NCI-H1694 (cell line): ENCODE results near the gene EPB41L4A.
A peak's percentile ranks its signal among the peaks of the same experiment; 100 is the strongest.
"Not testable (repeated sequence)": the region's sequence is repeated elsewhere in the genome, so short reads cannot be mapped to it uniquely, and the experiment has no call there.

Source experiments
- DNase-seq: peaks from one replicate; lab custom pipeline; 2025; lab: John Stamatoyannopoulos, UW

The EPB41L4A gene, protein sequence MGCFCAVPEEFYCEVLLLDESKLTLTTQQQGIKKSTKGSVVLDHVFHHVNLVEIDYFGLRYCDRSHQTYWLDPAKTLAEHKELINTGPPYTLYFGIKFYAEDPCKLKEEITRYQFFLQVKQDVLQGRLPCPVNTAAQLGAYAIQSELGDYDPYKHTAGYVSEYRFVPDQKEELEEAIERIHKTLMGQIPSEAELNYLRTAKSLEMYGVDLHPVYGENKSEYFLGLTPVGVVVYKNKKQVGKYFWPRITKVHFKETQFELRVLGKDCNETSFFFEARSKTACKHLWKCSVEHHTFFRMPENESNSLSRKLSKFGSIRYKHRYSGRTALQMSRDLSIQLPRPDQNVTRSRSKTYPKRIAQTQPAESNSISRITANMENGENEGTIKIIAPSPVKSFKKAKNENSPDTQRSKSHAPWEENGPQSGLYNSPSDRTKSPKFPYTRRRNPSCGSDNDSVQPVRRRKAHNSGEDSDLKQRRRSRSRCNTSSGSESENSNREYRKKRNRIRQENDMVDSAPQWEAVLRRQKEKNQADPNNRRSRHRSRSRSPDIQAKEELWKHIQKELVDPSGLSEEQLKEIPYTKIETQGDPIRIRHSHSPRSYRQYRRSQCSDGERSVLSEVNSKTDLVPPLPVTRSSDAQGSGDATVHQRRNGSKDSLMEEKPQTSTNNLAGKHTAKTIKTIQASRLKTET

DNA sequence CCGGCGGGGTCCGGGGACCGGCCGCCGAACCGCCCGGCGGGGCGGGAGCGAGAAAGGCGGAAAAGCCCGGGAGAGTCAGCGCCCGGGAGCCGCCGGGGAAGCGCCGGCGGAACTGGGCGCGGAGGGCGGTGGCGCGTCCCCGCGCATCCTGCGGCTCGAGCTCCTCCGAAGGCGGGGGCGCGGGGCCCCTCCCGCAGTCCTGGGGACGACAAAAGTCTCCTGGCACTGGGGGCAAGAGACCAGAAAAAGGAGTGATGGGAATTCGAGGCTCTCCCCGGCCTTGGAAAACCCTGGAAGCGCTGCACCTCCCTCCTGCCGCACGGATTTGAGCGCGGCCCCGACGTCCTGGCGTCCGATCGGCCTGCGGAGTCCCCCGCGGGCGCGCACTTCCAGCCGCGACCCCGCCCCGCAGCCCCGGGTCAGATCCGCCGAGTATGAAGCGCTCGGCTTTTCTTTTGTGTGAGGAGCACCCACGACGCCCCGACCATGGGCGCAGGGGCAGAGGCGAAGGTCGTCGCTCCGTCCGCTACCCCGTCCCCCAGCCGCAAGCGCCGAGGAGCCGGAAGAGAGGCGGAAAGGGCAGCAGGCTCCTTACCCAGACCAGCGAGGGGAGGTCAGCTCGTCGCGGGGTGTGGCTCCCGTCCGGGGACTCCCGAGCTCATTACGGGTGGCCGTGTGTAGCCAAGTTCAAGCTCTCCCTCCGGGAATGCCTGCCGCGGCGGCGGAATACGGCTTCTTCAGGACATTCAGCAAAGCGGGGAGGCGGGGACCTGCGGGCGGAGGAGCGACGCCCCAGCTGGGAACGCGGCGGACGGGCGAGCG lies at the start of gene EPB41L4A:
TSS of gene EPB41L4A (minus strand) at position 114 of the 822 bp plus-strand sequence. CDS start 238 bp downstream, outside the sequence.
- DNase-seq: no peak

DNA sequence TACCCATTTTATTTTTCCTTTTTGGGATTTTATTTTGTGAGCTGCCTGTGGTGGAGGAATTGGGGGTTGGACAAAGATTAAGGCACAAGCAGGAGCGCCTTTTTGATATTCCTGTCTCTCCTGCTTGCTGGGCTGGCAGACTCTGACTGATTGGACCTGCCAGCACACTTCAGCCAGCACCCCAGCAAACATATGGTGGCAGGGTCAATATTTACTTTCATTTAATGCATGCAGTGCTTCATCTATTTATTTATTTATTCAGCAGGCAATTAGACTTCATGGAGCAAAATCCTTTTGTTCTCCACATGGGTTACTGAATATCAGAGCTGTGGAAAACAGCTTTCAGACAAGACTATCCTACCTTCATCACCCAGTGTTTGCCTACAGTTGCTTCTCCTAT lies 48.4 kb upstream of the EPB41L4A start:
- no peak for DNase-seq

DNA sequence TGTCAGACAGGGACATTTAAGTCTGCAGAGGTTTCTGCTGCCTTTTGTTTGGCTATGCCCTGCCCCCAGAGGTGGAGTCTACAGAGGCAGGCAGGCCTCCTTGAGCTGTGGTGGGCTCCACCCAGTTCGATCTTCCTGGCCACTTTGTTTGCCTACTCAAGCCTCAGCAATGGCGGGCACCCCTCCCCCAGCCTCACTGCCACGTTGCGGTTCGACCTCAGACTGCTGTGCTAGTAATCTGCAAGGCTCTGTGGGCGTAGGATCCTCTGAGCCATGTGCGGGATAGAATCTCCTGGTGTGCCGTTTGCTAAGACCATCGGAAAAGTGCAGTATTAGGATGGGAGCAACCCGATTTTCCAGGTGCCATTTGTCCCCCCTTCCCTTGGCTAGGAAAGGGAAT lies 47.2 kb upstream of the EPB41L4A start:
- DNase-seq: not testable (repeated sequence)

DNA sequence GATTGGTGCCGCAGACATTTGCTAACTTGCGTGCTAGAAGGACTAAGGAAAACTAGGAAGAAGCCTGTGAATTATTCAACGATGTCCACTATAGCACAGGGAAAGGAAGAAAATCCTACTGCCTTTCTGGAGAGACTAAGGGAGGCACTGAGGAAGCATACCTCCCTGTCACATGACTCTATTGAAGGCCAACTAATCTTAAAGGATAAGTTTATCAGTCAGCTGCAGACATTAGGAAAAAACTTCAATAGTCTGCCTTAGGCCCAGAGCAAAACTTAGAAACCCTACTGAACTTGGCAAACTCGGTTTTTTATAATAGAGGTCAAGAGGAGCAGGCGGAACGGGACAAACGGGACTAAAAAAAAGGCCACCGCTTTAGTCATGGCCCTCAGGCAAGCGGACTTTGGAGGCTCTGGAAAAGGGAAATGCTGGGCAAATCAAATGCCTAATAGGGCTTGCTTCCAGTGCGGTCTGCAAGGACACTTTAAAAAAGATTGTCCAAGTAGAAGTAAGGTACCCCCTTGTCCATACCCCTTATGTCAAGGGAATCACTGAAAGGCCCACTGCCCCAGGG lies 28.2 kb upstream of the EPB41L4A start:
- not testable (repeated sequence) for DNase-seq

DNA sequence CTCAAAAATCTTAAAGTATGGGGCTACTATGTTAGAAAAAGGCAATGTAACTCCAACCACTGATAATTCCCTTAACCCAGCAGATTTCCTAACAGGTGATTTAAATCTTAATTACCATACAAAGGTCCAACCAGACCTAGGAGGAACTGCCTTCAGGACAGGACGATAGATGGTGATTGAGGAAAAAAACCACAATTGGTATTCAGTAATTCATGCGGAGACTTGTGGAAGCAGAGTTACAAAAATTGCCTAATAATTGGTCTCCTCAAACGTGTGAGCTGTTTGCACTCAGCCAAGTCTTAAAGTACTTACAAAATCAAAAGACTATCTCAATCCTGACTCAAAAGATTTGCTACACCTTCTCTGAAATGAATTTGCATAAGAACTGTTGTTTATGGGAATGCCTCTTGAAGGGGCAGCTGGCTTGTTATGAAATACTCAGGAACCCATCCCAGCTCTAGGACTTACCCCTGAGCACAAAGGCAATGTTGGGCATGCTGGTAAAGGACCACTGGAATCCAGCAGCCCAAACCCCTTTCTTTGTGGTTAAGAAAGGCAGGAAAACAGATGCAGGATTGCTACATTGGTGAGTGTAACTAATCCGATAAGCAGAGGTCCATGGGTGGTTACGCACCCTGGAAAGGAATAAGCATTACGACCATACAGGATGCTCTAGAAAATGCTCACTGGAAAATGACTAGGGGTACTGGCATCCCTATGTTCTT lies 26.7 kb upstream of the EPB41L4A start:
- no peak for DNase-seq

DNA sequence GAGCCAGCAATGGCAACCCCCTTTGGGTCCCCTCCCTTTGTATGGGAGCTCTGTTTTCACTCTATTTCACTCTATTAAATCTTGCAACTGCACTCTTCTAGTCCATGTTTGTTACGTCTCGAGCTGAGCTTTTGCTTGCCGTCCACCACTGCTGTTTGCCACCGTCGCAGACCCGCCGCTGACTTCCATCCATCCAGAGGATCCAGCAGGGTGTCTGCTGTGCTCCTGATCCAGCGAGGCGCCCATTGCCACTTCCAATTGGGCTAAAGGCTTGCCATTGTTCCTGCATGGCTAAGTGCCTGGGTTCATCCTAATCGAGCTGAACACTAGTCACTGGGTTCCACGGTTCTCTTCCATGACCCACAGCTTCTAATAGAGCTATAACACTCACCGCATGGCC lies 24.9 kb upstream of the EPB41L4A start:
- DNase-seq: not testable (repeated sequence)

DNA sequence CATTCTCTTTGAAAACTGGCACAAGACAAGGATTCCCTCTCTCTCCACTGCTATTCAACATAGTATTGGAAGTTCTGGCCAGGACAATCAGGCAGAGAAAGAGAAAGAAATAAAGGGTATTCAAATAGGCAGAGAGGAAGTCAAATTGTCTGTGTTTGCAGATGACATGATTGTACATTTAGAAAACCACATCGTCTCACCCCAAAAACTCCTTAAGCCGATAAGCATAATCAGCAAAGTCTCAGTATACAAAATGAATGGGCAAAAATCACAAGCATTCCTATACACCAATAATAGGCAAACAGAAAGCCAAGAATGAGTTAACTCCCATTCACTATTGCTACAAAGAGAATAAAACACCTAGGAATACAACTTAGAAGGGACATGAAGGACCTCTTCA lies 21.0 kb upstream of the EPB41L4A start:
- DNase-seq: no peak

DNA sequence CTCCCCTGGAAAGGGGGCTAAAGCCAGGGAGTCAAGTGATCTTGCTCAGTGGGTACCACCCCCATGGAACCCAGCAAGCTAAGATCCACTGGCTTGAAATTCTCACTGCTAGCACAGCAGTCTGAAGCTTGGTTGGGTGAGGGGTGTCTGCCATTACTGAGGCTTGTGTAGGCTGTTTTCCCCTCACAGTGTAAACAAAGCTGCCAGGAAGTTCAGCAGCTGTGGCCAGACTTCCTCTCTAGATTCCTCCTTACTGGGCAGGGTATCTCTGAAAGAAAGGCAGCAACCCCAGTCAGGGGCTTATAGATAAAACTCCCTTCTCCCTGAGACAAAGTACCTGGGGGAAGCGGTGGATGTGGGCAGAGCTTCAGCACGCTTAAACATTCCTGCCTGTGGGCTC lies 17.1 kb upstream of the EPB41L4A start:
- DNase-seq: no peak

DNA sequence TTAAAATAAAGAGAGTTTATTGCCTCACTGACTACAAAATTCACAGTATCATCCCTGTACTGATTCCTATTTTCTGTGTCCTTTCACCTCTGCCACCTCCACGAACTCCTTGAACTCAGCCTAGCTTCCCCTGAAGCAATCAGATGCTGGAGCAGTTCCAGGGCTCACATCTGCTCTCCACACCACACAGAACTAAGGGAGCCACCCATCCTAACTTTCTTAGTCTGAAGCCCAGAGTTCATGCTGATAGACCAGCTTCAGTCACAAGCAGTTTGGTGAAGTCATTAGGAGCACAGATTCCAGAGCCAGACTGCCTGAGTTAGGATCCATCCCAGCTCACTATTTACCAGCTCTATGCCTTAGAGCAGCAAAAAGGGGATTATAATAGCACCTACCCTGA lies 15.6 kb upstream of the EPB41L4A start:
- no peak for DNase-seq

DNA sequence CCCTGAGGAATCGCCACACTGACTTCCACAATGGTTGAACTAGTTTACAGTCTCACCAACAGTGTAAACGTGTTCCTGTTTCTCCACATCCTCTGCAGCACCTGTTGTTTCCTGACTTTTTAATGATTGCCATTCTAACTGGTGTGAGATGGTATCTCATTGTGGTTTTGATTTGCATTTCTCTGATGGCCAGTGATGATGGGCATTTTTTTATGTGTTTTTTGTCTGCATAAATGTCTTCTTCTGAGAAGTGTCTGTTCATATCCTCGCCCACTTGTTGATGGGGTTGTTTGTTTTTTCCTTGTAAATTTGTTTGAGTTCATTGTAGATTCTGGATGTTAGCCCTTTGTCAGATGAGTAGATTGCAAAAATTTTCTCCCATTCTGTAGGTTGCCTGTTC lies 7.1 kb upstream of the EPB41L4A start:
- DNase-seq: not testable (repeated sequence)

DNA sequence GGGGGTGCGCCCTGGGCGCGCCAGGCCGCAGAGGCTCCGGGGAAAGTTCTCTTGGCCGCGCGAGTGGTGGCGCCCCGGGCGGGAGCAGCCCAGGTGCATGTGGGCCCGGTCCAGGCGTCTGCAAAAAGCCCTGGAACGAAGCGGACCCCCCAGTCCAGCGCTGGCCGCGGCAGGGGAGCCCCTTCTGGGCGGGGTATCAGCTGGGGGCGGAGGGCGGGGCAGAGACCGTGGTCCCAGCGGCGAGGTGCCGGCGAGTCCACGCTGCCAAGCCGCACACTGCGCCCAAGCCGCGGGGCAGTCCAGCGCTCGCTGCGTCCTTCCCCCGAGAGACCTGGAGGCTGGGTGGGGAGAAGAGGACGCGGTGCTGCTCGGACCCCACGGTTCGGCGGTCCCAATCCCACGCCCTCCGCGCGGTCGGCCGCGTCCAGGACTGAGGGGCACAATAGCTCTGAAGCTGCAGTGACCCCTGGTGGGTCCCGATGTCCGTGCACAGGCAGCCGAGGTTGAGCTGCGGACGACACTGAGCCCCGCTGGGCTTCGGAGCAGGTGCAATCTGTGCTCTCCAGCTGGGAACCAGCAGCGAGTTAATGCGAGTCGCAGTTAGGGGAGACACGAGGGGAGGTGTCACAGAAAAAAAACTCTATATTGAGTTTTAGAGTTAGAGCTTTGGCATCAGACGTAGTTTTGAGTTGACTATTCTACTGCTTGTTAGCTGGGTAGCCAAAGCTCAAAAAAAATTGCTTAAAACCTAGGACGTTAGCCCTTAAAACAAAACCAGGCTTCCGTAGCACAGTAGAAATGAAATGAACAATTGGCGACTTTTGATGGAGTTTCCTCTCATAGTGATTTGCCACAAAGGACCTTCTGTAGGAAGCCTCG lies 1.1 kb upstream of the EPB41L4A start:
- DNase-seq: peak; percentile 64

DNA sequence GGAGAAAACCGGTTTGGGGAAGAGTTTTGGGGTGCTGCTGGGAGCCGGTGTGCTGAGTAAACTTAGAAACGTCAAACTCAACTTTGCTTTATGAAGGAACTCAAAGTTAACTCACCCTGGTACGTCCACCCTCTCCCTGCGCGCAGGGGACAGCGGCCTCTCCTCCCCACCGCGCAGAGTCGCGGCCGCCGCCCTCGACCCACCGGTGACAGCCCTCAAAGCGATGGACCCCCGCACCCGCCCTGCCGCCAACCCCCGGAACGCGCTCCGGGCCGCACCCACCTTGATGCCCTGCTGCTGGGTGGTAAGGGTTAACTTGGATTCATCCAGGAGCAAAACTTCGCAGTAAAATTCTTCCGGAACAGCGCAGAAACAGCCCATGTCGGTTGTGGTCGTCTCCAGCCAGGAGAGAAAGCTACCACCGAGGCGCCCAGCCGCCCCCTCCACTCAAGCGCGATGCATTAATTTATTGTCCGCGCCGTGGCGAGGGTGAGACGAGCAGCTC lies 366 bp downstream of the EPB41L4A start:
- DNase-seq: no peak

DNA sequence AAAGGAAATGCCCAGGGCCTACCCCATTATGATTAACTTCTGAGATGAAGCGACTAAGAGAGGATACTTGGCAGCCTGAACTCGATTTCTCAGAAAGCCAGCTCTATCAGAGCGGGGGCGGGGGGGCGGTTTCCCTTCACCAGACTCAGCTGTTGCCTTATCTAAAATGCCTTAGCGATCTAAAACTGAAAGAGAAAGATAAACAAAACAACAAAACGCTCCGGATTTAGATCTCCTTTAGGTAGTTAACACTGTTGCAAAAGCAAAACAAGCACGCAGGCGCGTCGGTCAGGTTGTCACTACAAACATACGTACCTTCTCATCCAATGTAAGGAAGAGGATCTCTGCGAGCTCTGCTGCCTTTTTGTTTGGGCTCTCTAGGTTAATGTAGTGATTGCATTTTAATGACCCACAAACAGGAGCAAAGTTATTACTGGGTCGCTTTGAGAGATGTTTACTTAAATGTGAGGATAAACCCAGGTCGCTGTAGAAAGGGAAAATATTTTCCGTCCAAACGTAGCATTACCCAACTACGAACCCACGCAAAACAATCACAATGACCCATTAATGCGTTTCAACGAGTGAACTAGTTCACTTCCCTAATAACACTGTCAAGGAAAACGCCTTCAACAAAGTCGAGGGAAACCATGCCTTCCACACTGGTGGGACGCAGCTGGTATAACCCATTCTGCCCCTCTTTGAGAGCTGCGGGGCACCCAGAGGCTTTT lies 982 bp downstream of the EPB41L4A start:
- no peak for DNase-seq

DNA sequence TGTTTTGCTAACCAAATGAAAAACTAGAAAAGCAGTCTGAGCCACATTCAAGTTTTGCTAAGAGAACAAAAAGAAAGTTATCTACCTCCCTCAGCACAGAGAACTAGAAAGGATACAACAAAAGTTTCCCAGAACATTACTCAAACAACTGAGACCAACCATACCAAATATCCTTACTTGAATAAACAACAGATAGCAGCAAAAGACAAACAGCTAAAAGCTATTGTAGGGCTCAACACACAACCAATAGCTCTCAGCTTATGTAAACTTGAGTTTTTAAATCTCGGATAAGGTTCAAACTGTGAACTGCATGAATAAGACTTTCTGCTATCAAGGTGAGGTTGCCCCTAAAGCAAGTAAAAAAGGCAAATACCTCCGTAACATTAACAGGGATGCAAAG lies 3.5 kb downstream of the EPB41L4A start:
- DNase-seq: no peak

DNA sequence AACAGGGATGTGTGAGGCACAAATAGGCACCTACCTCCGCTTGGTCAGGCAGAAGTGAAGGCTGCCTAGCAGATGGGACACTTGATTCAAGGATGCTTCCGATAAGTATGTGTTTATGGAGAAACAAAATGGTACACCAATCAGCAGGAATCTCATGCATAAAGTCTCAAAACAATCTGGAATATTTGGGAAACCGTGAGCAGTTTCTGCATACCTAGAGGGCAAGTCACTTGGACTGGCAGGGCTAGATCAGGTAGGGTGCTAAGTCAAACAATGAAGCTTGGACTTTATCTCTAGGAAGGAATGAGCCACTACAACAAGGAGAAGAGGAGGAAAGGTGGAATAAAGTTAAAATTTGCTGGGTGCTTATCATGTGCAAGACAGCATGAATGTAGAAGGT lies 5.5 kb downstream of the EPB41L4A start:
- no peak for DNase-seq

DNA sequence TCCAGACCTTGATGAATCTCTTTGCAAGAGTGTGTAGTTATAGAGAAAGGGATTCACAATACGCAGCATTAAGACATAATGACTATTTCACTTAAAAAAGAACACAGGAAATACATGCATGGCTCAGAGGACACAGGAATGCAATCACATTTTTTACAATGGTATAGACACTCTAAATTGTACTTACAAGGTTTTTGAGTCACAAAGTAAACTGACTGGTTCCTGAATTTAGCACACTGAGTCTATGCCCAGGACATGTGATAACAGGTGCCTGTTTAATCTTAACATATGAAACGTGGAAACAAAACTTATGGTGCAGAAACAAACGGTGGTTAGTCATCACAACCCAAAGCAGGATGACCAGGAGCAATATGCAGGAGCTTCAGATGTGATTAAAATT lies 6.7 kb downstream of the EPB41L4A start:
- no peak for DNase-seq

DNA sequence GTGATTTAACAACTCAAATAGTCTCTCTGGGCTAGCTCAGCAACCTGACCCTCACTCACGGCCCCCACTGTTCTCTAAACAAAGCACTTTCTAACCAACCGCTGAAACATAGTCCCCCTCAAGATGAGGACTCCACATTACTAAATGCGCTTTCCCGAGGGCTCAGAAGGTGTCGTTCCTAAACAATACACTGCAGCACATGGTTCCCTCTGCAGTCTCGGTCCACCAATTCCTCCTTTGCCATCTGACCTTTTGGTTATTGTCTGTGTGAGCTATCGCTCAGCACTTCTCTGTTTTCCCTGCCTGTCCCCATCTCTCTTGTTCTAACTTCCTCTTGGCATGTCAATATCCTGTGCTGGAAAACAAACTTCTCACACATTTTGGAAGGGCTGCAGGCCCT lies 7.2 kb downstream of the EPB41L4A start:
- DNase-seq: no peak

DNA sequence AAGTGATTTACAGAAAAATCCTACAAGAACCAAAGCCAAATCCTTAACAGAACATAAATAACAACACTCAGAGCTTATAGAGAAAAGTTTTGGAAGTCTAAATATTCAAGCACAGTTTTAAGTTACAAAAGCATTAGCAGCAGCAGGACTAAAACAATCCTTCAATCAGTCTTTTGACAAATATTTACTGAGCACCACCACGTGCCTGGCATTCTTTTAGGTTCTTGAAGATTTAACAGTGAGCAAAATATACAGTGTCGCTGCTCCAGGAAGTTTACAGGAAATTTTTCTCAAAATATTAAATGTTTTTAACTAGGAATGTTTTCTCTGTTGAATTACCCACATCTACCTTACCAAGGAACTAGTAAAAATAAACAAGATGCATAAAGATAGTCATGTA lies 11.4 kb downstream of the EPB41L4A start:
- no peak for DNase-seq

DNA sequence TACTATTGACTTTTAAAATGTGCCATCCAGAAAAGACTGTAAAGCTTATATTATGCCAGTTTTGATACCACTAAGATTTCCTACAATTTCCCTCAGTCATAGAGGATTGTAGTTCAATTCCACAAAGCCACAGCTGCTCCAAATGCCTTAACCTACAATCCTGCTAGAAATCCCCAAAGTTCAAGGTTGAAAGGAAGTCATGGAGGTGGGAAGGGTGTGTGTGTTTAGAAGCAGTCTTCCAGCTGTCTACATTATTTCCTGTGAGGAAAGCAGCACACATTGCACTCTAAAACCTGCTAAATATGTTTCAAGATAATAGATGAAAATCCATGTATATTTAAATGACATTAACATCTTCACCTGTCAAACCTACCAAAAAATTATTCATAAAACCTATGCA lies 11.8 kb downstream of the EPB41L4A start:
- DNase-seq: no peak

DNA sequence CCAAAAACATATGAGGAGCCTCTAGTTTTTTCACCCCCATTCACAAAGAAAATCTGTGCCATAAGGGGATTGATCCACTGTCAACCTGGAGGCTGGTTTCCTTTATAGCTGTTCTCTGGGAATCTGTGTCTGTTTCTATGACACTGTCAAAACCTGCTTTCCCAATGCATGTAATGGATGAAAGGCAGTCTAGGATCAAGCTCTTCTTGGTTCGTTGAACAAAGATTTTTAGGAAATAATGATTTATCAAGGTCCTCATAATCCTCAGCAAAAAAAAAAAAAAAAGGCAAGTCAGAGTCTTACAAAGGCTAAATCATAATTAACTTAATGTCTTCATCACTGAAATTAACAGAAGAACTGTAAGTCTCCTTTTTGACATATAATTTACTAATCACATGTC lies 16.0 kb downstream of the EPB41L4A start:
- no peak for DNase-seq
